Effector CD4-positive, alpha-beta T cell (primary cell): Measurements from ENCODE around the gene MRPL52.
"Not testable (repeated sequence)": the region's sequence is repeated elsewhere in the genome, so short reads cannot be mapped to it uniquely, and the experiment has no call there.

Experiments
- DNase-seq: peaks from one replicate; pipeline ENCODE4 v3.0.0-alpha.2; 2020

The MRPL52 gene

DNA sequence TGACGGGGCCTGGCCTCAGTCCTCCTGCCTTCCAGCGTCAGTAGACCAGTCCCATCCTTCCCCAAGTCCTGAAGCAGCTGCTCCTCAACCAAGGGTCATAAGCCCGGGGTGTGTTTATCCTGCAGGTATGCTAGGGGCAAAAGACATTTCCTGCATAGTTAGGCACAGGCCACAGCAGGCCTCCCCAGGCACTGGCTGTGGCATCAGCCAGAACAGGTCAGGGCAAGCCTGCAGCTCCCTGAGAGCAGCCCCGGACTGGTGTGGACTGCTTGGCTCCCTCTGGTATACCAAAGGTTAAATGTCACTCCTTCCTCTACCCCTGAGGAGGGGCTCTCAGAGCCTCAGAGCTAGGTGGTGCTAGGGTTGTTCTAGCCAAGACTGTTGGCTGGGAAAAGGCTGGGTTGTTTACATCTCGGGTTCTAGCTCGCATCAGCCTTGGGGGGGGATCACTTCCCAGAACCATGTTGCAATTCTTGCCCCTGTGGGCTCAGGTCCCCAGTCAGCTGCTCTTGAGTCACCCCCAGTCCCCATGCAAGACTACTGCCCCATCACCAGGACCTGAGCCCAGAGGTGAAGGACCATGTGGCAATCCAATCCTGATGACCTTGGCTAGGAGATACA is 9.6 kb downstream of the MRPL52 start:
- DNase-seq = no peak

DNA sequence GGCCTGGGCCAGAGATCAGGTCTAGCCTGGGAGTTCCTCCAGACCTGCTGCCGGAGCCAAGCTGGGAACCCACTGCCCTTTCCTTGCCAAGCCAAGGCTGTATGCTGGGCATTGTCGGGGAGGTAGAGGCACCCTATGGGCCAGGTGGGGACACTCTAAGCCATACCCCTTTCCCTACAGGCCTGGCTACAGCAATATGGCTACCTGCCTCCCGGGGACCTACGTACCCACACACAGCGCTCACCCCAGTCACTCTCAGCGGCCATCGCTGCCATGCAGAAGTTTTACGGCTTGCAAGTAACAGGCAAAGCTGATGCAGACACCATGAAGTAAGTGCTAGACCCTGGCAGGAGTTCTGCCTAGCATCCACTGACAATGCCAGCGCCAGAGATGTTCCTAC is 11.6 kb downstream of the MRPL52 start:
- no peak for DNase-seq

DNA sequence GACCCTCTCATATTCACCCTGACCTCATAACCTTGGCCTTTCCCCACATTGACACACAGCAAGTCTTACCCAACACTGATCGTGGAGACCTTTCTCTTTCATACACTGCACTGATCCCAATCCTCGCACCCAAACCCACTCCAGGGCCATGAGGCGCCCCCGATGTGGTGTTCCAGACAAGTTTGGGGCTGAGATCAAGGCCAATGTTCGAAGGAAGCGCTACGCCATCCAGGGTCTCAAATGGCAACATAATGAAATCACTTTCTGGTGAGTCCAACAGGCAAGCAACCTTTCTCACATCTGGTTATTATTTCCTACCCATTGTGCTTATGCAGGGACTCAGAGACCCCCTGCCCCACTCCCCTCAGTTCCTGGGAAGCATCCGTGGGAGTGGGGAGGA is 12.1 kb downstream of the MRPL52 start:
- DNase-seq = no peak

DNA sequence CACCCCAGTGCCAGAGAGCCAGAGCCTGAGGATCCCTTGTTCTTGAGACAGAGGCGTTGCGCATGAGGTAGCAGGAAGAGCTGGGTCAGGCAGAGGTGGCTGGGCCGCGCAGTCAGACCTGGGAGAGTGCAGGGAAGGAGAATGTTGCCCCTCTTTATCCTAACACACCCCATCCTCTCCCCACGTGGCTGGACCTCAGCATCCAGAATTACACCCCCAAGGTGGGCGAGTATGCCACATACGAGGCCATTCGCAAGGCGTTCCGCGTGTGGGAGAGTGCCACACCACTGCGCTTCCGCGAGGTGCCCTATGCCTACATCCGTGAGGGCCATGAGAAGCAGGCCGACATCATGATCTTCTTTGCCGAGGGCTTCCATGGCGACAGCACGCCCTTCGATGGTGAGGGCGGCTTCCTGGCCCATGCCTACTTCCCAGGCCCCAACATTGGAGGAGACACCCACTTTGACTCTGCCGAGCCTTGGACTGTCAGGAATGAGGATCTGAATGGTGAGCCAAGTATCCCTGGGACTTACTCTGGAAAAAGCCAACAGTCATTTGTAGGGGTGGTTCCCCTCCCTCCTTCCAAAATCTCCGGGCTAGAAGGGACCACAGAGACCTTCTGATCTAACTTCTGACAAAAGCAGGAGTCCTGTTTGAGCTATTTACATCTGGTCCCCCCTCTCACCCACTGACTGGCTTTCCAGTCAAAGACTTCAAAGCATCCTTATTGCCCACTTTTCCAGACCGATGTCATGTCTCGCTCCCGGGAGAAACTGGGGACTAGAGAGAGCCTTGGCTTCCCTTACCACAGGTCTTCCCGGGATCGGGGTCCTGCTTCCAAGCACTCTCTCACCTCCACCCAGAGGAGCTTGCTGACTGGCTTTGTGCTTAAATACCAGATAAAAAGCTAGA is 12.8 kb downstream of the MRPL52 start:
- no peak for DNase-seq

DNA sequence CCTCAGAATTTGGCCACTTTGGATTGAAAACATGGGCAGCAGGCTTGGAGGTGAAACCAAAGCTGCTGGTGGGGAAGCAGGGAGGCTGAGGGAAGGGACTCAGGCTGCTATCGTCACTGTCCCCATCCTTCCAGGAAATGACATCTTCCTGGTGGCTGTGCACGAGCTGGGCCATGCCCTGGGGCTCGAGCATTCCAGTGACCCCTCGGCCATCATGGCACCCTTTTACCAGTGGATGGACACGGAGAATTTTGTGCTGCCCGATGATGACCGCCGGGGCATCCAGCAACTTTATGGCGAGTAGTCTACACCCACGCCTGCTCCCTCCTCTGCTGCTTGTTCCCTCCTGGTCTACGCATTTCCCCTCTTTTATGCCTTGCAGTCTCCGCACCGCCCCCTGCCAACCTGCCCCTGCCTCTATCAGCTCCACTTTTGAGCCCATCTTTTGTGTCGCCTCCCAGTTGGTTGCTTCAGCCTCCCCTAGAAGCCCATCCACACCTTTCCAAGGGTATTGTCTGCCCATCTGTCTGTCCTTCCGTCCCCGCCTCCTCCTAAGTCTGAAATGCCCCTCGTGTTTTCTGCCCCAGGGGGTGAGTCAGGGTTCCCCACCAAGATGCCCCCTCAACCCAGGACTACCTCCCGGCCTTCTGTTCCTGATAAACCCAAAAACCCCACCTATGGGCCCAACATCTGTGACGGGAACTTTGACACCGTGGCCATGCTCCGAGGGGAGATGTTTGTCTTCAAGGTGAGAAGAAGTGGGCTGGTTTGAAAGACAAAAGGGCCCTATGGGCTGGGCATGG is 13.6 kb downstream of the MRPL52 start:
- no peak for DNase-seq

DNA sequence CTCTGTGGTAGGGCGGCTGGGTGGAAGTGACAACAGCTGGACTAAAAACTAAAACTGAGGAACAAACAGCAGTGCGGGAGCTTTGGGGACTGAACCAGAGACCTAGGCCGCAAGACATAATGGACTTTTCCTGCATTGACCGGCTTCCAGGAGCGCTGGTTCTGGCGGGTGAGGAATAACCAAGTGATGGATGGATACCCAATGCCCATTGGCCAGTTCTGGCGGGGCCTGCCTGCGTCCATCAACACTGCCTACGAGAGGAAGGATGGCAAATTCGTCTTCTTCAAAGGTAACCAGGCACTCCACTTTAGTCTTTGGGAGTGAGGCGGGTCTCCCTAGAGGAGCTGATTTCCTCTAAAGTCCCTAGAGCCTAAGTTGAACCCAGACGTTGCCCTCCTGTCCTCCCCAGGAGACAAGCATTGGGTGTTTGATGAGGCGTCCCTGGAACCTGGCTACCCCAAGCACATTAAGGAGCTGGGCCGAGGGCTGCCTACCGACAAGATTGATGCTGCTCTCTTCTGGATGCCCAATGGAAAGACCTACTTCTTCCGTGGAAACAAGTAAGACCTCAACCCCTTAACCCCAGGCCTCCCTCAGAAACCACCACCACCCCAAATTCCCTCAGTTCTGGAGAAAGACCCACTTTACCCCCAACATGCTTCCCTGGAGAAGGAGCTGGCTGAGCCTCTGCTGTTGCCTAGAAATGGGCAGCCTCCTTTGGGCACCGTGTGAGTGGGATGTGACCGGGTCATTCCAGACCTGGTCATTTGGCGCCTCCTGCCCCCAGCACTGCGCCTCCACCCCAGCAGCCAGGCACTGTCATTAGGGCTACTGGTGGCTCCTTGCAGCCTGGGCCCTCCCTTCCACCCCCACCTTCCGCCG is 14.8 kb downstream of the MRPL52 start:
- no peak for DNase-seq

DNA sequence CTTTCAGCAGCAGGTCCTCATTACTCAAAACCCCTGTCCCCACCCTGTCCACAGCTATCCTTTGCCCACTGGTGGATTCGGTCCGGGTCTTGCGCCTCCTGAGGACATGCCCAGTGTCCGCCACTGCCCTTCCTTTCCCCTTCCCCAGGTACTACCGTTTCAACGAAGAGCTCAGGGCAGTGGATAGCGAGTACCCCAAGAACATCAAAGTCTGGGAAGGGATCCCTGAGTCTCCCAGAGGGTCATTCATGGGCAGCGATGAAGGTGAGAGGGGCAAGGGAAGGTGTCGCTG is 15.4 kb downstream of the MRPL52 start:
- DNase-seq = no peak

DNA sequence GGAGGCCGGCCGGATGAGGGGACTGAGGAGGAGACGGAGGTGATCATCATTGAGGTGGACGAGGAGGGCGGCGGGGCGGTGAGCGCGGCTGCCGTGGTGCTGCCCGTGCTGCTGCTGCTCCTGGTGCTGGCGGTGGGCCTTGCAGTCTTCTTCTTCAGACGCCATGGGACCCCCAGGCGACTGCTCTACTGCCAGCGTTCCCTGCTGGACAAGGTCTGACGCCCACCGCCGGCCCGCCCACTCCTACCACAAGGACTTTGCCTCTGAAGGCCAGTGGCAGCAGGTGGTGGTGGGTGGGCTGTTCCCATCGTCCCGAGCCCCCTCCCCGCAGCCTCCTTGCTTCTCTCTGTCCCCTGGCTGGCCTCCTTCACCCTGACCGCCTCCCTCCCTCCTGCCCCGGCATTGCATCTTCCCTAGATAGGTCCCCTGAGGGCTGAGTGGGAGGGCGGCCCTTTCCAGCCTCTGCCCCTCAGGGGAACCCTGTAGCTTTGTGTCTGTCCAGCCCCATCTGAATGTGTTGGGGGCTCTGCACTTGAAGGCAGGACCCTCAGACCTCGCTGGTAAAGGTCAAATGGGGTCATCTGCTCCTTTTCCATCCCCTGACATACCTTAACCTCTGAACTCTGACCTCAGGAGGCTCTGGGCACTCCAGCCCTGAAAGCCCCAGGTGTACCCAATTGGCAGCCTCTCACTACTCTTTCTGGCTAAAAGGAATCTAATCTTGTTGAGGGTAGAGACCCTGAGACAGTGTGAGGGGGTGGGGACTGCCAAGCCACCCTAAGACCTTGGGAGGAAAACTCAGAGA is 16.3 kb downstream of the MRPL52 start:
- DNase-seq = no peak

DNA sequence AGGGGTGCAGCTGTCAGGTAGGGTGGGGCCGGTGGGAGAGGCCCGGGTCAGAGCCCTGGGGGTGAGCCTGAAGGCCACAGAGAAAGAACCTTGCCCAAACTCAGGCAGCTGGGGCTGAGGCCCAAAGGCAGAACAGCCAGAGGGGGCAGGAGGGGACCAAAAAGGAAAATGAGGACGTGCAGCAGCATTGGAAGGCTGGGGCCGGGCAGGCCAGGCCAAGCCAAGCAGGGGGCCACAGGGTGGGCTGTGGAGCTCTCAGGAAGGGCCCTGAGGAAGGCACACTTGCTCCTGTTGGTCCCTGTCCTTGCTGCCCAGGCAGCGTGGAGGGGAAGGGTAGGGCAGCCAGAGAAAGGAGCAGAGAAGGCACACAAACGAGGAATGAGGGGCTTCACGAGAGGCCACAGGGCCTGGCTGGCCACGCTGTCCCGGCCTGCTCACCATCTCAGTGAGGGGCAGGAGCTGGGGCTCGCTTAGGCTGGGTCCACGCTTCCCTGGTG is 17.2 kb downstream of the MRPL52 start:
- no peak for DNase-seq

DNA sequence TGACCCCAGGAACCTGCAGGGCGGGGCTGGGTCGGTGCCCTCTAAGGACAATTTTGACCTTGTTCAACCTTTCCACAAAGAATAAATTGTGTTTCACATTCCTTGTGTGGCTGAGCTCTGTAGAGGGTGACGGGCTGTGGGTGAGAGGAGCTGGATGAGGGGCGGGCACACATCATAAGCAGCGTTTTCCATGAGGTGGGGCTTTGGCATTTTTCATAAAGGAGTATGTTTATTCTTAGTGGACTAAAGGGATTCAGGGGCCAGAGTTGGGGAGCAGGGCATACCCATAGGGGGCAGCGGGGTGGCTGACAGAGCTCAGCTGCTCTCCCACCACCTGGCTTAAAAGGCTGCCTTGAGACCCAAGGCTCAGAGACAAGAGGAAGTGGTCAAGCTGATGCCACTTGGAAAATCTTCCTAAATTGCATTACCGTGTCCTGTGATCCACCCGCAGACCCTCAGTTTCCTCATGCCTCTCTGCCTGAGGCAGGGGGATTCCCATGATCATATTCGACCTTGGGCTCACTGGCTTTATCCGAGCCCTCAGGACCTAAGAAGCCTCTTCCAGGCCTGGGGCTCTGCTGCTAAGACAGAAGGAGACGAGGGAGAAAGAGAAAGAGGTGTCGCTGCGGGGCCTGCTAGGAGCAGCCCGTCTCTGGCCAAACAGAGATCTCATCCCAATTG is 18.1 kb downstream of the MRPL52 start:
- DNase-seq = no peak

DNA sequence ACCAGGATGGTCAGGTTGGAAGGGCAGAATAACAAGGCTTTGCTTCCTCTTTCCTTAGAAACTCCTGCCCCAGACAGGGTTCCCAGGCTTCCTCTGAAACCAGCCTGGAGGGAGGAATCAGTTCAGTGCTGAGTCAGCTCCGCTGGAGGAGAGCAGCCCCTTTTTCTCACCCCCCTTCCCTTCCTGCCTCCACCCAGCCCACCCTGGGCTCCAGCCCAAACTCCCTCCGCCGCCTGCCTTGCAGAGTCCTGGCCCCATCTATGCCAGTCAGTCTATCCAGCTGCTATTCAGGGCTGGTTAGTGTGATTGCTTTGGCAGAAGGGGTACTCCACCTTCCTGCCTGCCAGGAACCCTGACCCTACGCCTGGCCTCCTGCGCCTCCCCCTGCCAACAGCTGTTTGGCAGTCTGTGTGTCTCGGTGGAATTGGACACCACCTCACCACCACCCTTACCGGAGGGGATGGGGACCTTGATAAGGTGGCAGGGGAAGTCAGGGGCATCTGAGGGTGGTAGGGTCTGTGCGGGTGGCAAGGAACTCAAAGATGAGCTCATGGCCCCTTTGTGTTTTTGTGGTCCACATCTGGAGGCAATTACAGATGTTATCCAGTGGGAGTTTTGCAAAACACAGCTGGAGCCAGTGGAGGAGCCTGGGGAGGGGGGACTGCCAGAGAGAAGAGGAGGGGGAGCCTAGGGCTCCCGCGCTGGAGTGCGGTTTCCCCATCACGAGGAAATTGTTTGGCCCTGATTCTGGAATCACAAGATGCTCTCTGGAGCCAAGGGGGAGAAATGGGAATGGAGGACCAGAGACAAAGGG is 18.9 kb downstream of the MRPL52 start:
- no peak for DNase-seq

DNA sequence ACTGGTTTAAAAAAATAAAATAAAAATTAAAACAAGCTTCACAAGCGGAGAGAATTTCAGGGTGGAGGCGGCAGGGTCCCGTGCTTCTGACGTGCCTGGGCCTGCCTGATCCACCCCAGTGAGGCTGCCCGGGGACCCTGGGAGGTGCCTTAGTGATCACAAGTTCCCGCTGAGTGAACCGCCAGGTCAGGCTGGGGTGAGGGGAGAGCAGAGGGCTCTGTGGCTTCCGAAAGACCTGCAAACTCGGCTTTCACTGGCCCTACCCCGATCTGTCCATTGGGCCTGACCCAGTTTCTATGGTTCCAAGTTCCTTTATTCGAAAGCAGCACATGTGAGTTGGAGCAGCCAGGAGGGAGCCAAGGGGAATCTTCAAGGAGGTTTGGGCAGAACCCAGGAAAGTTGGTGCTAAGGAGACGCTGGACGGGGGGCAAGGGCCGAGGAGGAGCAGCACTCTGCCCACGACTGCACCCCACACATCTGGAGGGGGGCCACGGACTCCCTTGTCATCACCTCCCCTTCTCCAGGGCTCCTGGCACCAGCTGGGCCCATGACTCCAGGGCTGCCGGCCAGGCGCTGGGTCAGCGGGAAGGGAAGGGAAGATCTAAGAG is 19.6 kb downstream of the MRPL52 start:
- no peak for DNase-seq

DNA sequence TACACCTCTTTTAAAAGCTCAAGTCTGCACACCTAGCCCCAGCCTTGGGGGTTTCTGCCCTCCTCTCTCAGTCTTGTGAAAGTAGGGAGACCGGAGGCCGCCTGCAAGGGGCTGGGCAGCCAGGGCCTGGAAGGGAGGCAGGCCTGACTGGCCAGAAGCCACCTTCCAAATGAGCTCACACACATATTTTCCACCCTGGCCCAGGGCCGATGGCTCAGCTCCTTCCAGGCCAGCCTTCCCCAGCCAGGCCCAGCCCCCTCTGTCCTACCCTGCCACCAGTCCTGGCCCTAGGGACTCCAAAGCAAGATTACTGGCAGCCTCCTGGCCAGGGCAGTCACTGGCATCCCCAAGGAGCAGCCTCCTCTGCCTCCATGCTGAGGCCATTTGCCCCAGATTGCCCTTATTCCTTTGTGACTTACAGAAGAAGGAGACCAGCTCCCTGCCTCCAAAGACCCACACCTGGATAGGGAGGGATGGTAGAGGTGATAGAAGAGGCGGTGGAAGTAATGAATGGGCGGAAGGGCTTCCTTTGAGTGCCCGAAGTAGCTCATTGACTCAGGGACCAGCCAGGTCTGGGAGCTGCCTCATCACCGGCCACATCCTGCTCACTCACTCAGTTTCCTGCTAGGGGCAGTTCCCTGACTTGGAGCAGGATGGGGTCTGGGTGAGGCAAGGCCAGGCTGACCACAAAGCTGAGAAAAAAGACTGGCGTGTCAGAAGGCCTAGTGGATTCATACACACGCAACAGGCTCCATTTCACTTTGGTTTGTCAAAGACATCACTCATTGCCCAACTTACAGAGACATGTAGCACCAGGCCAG is 21.5 kb downstream of the MRPL52 start:
- no peak for DNase-seq

DNA sequence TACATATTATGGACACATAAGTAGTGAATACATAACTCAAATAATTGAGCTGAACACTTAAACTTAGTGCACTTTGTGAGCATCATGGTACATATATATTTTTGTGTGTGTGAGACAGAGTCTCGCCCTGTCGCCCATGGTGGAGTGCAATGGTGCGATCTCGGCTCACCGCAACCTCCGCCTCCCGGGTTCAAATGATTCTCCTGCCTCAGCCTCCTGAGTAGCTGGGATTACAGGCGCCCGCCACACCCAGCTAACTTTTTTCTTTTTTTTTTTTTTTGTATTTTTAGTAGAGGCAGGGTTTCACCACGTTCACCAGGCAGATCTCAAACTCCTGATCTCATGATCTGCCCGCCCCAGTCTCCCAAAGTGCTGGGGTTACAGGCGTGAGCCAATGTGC is 22.5 kb downstream of the MRPL52 start:
- not testable (repeated sequence) for DNase-seq

DNA sequence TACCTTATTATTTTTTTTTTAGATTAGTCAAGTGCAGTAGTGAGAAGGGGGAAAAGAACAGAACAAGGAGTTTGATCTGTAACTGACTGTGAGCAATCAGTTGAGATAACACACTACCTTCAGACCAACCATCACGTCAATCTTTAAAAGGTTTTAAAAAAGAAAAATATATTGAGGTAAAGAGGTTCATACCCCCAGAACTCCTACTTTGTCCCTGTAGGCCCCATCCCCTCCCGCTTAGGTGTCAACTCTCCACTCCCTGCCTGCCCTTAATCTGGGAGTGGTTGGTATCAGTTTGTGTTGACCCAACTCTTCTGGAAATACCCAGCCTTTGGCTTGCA is 22.9 kb downstream of the MRPL52 start:
- no peak for DNase-seq

DNA sequence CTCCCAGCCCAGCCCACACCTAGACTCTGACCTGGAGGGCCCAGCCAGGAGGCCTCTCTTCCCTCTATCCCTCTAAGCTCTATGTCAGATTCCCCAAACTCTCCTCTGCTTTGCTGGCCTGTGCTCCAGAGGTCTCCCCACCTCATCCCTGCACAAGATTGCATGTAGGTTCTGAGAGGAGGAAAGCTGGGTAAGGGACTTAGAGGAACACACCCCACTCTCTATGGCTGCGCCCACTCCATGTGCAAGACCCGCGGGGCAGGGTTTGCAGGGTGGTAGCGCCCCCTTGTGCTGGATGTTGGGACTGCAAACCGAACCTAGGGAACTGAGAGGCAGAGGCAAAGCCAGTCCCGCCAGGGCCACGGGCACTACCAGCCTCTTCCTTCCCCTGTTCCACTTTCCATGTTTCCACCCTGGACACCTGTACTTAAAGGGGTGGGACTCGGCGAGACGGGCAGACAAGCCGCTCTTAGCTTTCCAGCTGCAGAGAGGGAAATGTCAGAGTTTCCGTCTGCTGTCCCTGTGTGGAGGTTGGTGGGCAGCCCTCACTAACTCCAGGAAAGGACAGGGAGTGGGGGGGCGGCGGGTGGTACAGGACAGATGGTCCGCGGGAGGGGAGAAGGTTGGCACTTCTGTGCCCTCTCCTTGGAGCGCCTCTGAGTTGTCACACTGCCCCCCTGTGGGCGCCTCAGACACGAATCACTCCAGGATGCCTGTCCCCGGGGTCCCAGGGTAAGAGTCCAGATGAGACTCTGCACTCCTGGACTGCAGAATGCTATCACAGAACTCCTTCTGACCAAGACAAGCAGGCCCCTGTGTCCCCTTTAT is 23.5 kb downstream of the MRPL52 start:
- DNase-seq = peak; percentile 84

DNA sequence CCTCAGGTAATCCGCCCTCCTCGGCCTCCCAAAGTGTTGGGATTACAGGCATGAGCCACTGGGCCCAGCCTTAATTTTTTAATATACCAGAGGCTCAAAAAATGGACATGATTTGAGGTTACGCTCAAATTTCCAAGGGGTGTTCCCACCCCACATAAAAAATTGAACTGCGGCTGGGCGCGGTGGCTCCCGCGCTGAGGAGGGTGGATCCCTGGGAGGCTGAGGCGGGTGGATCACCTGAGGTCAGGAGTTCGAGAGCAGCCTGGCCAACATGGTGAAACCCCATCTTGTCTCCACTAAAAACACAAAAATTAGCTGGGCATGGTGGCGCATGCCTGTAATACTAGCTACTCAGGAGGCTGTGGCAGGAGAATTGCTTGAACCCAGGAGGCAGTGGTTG is 24.6 kb downstream of the MRPL52 start:
- DNase-seq = not testable (repeated sequence)
